HEK293 (cell line): ENCODE measurements around the gene MLPH.

Source experiments
- TCF7L2 ChIP-seq: IDR thresholded peaks from 2 replicates; pipeline ENCODE4 v1.6.1; 2011; ENCODE audit warnings: low read depth, mild to moderate bottlenecking, inconsistent platforms, low read length, moderate library complexity, borderline replicate concordance
- ZBTB7A ChIP-seq: fragments of 450-650 bp; formaldehyde crosslinking; IDR thresholded peaks from 2 replicates; pipeline ENCODE4 v1.5.1; 2016; ENCODE audit warnings: low read depth, missing biosample characterization, missing genetic modification characterization
- ZNF121 ChIP-seq: fragments of 450-650 bp; formaldehyde crosslinking; IDR thresholded peaks from 2 replicates; pipeline ENCODE4 v1.5.1; 2016; ENCODE audit warnings: missing biosample characterization, missing genetic modification characterization
- ZNF239 ChIP-seq: fragments of 450-650 bp; formaldehyde crosslinking; IDR thresholded peaks from 2 replicates; pipeline ENCODE4 v1.5.1; 2016; ENCODE audit warnings: missing biosample characterization, missing genetic modification characterization
- ZNF248 ChIP-seq: fragments of 450-650 bp; formaldehyde crosslinking; IDR thresholded peaks from 2 replicates; pipeline ENCODE4 v1.5.1; 2017; ENCODE audit warnings: missing biosample characterization, missing genetic modification characterization
- ZNF266 ChIP-seq: fragments of 450-650 bp; formaldehyde crosslinking; IDR thresholded peaks from 2 replicates; pipeline ENCODE4 v1.5.1; 2016; ENCODE audit warnings: missing biosample characterization, missing genetic modification characterization, low read depth
- ZNF623 ChIP-seq: fragments of 450-650 bp; formaldehyde crosslinking; IDR thresholded peaks from 2 replicates; pipeline ENCODE4 v1.5.1; 2016; ENCODE audit warnings: missing biosample characterization, missing genetic modification characterization
- ZNF629 ChIP-seq: fragments of 450-650 bp; formaldehyde crosslinking; IDR thresholded peaks from 2 replicates; pipeline ENCODE4 v1.5.1; 2017; ENCODE audit warnings: missing biosample characterization, missing genetic modification characterization
- TF ChIP-seq, protein P1 (sequence below): fragments of 450-650 bp; formaldehyde crosslinking; IDR thresholded peaks from 2 replicates; pipeline ENCODE4 v1.5.1; 2016; ENCODE audit warnings: missing biosample characterization, missing genetic modification characterization
- TF ChIP-seq, protein P2 (sequence below): fragments of 450-650 bp; formaldehyde crosslinking; IDR thresholded peaks from 2 replicates; pipeline ENCODE4 v1.5.1; 2016; ENCODE audit warnings: missing biosample characterization, missing genetic modification characterization

- TF ChIP-seq ZNF239 (tag by site-specific recombination) (no peak), ZNF629 (tag by site-specific recombination) (no peak), ZNF248 (no peak), ZNF623 (tag by site-specific recombination) (no peak), ZNF121 (tag by site-specific recombination) (no peak), TCF7L2 (no peak), ZBTB7A (no peak), ZNF266 (tag by site-specific recombination) (no peak)
- TF ChIP-seq, protein P1, sequence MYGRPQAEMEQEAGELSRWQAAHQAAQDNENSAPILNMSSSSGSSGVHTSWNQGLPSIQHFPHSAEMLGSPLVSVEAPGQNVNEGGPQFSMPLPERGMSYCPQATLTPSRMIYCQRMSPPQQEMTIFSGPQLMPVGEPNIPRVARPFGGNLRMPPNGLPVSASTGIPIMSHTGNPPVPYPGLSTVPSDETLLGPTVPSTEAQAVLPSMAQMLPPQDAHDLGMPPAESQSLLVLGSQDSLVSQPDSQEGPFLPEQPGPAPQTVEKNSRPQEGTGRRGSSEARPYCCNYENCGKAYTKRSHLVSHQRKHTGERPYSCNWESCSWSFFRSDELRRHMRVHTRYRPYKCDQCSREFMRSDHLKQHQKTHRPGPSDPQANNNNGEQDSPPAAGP: no peak
- TF ChIP-seq, protein P2, sequence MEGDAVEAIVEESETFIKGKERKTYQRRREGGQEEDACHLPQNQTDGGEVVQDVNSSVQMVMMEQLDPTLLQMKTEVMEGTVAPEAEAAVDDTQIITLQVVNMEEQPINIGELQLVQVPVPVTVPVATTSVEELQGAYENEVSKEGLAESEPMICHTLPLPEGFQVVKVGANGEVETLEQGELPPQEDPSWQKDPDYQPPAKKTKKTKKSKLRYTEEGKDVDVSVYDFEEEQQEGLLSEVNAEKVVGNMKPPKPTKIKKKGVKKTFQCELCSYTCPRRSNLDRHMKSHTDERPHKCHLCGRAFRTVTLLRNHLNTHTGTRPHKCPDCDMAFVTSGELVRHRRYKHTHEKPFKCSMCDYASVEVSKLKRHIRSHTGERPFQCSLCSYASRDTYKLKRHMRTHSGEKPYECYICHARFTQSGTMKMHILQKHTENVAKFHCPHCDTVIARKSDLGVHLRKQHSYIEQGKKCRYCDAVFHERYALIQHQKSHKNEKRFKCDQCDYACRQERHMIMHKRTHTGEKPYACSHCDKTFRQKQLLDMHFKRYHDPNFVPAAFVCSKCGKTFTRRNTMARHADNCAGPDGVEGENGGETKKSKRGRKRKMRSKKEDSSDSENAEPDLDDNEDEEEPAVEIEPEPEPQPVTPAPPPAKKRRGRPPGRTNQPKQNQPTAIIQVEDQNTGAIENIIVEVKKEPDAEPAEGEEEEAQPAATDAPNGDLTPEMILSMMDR (tag by site-specific recombination): no peak
These were observed 49.6 kb downstream of the MLPH start for GRCh38 chr2:237536617-237537016.
